GM21515 (cell line): Measurements from ENCODE around the gene BAX.

Experiments
- ATAC-seq: cut with Tn5 transposase; IDR thresholded peaks from one replicate; pipeline ENCODE4 v1.9.1; 2021; ENCODE audit not compliant: unreplicated experiment

The BAX gene

GRCh38 chr19:48982280-48982679 is 27.6 kb downstream of the BAX start:
- ATAC-seq, result no peak

GRCh38 chr19:48985711-48986110 is 31.0 kb downstream of the BAX start:
- no peak for ATAC-seq

- no peak for ATAC-seq
These were observed 31.5 kb downstream of the BAX start for GRCh38 chr19:48986211-48986610.

GRCh38 chr19:48987323-48987722 is 32.6 kb downstream of the BAX start:
- ATAC-seq, result no peak

GRCh38 chr19:48988286-48988685 is 33.6 kb downstream of the BAX start:
- no peak for ATAC-seq

- no peak for ATAC-seq
These were observed 34.2 kb downstream of the BAX start for GRCh38 chr19:48988860-48989259.

- ATAC-seq, result no peak
These were observed 35.1 kb downstream of the BAX start for GRCh38 chr19:48989701-48990291.

GRCh38 chr19:48990400-48990799 is 35.7 kb downstream of the BAX start:
- ATAC-seq, result no peak

- no peak for ATAC-seq
These were observed 36.4 kb downstream of the BAX start for GRCh38 chr19:48991011-48991609.

- no peak for ATAC-seq
These were observed 37.4 kb downstream of the BAX start for GRCh38 chr19:48991873-48992580.

GRCh38 chr19:48992581-48993174 is 38.0 kb downstream of the BAX start:
- peak; percentile 8 for ATAC-seq

- peak; percentile 84 for ATAC-seq
These were observed 38.7 kb downstream of the BAX start, which contains the start of the genes GYS1 and RUVBL2 for GRCh38 chr19:48993175-48994034. GYS1 (minus strand) TSS chr19:48993309; CDS start chr19:48993112, 197 bp downstream. RUVBL2 (plus strand) TSS chr19:48993887; CDS start chr19:48993912, 25 bp downstream.

GRCh38 chr19:48994035-48994386 is 39.3 kb downstream of the BAX start:
- no peak for ATAC-seq

- ATAC-seq, result no peak
These were observed 43.3 kb downstream of the BAX start for GRCh38 chr19:48997972-48998371.

GRCh38 chr19:48999481-49000325 is 45.0 kb downstream of the BAX start:
- ATAC-seq, result no peak

- ATAC-seq, result no peak
These were observed 49.5 kb downstream of the BAX start for GRCh38 chr19:49004133-49004532.

- no peak for ATAC-seq
These were observed 50.4 kb downstream of the BAX start for GRCh38 chr19:49004964-49005614.

- no peak for ATAC-seq
These were observed 52.2 kb downstream of the BAX start for GRCh38 chr19:49006905-49007304.

GRCh38 chr19:49009828-49010227 is 55.2 kb downstream of the BAX start:
- no peak for ATAC-seq

- ATAC-seq, result no peak
These were observed 55.8 kb downstream of the BAX start for GRCh38 chr19:49010453-49010852.
